Measurements from ENCODE around the gene HOXD4.

HOXD4 gene

DNA sequence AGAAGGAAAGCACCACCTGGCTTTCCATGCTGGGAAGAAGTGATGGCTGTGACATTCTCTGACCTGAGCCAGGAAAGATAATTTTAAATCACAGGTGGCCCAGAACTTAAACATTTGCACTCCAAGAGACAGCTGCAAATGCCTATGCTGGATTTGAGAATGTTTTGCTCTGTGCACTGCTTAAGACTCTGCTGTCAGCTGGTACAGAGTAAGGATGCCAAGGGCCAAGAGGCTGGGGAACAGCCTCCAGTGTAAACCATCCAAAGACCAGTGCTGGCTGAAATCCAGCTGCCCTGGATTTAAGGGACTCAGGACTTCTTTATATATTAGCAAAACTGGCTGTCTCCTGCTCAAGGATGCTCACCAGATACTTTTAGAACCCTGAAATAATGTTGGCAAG lies 18.0 kb upstream of the HOXD4 start:
- DNase-seq (ENCODE audit: low read depth), result no peak
- TF ChIP-seq, protein P1, sequence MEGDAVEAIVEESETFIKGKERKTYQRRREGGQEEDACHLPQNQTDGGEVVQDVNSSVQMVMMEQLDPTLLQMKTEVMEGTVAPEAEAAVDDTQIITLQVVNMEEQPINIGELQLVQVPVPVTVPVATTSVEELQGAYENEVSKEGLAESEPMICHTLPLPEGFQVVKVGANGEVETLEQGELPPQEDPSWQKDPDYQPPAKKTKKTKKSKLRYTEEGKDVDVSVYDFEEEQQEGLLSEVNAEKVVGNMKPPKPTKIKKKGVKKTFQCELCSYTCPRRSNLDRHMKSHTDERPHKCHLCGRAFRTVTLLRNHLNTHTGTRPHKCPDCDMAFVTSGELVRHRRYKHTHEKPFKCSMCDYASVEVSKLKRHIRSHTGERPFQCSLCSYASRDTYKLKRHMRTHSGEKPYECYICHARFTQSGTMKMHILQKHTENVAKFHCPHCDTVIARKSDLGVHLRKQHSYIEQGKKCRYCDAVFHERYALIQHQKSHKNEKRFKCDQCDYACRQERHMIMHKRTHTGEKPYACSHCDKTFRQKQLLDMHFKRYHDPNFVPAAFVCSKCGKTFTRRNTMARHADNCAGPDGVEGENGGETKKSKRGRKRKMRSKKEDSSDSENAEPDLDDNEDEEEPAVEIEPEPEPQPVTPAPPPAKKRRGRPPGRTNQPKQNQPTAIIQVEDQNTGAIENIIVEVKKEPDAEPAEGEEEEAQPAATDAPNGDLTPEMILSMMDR (IDR thresholded peaks at IDR 0.05; ENCODE audit: insufficient read depth, low read depth, low read length, missing control alignments), result no peak
- H3K4me3 ChIP-seq (ENCODE audit: low read depth, low read length), result no peak overlapping the region

DNA sequence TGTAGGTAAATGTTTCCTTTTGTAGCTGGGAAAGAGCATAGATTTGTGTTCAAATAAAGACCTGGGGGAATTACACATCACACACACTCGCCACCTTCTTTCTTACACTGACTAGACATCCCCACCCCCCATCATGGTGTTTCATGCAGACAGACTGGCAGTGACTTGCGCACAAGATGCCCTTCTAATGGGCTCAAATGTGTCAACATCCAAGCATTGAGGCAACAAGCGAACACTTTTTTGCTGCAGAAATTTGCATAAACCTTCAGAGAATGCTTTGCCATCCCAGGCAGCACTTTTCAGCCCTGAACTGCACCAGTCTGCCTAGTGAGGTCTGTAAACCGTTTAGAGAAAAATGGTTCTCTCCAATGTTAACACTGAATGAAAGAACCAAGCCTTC lies 17.3 kb upstream of the HOXD4 start:
- H3K4me3 ChIP-seq (ENCODE audit: low read depth, low read length), result no peak overlapping the region
- DNase-seq (ENCODE audit: low read depth), result no peak
- TF ChIP-seq, protein P1 (IDR thresholded peaks at IDR 0.05; ENCODE audit: insufficient read depth, low read depth, low read length, missing control alignments), result no peak

DNA sequence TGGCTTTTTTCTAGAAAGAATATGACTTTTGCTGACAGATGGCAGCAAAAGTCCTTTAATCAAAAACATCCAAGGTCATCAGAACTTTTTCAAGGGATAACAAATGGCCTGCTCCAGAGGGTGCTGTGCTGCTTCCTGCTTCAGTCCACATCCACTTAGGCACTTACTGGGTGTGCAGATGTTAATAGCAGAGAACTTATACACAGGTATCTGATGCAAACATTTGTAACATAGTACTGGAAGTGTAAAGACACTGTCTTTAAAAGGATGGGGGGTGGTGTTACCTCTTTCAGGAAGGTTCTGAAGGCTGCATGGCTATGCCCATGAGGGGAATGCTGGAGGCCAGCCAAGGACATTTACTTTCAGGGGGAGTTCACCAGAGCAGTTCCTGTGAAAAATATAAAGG lies 16.3 kb upstream of the HOXD4 start:
- DNase-seq (ENCODE audit: low read depth), result no peak
- H3K4me3 ChIP-seq (ENCODE audit: low read depth, low read length), result no peak overlapping the region
- TF ChIP-seq, protein P1 (IDR thresholded peaks at IDR 0.05; ENCODE audit: insufficient read depth, low read depth, low read length, missing control alignments), result no peak

DNA sequence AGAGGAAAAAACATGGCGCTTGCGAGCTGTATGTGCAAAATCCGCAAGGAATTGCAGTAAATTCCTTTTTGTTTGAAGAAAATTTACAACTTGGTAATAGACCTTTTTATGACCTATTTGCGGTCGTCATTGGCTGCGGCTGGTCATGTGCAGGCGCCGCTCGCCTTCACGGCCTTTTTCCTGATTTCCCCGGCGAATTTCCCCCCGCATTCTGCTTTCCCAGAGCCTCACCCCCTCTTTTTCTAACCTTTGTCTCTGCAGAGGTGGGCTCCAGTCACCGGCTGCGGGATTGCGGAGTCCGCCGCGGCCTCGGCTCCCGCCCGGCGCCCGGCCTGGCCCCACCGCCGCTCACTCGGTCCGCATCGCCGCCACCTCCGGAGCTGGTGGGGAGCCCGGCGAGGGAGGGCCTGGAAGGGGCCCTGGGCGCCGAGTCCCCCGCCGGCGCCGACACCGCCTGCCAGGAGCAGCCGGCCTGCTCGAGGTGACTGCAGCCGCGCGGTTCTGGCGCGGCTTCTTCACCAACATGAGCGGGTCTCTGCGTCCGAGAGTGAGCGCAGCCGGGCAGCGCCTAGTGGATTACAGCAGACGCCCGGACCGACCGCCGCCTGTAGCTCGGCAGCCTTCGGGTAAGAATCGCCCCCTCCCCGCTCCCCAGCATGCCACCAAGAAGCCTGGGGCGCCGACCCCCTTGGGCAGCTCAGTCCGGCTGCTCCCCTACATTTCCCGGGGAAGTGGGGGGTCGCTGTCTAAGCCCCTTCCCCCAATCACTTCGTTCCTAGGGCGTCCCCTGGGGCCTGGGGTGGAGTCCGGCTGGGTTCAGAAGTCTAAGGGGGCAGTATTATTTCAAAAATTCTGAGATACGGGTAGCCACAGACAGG lies 14.7 kb upstream of the HOXD4 start:
- TF ChIP-seq, protein P1 (IDR thresholded peaks at IDR 0.05; ENCODE audit: insufficient read depth, low read depth, low read length, missing control alignments), result no peak

DNA sequence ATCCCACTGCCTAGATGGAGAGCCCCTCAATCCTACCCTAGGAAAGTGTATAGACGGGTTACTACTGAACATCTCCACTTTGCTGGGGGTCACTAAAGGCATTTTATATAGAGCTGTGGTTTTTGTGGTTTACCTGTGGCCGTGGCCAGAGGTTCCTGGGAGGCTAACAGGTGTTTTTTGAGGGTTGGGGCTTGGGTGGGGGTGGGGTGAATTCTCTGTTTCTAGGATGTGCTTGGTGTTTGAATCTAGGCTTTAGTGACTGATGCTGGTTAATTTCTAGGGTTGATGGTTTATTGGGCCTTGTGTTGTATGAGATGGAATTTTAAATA lies 14.1 kb upstream of the HOXD4 start:
- TF ChIP-seq, protein P1 (IDR thresholded peaks at IDR 0.05; ENCODE audit: insufficient read depth, low read depth, low read length, missing control alignments), result no peak
- DNase-seq (ENCODE audit: low read depth), result no peak
- H3K4me3 ChIP-seq (ENCODE audit: low read depth, low read length), result no peak overlapping the region

More for the DNA sequence above, 14.7 kb upstream of the HOXD4 start:
- no peak for DNase-seq (ENCODE audit: low read depth)
- no peak overlapping the region for H3K4me3 ChIP-seq (ENCODE audit: low read depth, low read length)

DNA sequence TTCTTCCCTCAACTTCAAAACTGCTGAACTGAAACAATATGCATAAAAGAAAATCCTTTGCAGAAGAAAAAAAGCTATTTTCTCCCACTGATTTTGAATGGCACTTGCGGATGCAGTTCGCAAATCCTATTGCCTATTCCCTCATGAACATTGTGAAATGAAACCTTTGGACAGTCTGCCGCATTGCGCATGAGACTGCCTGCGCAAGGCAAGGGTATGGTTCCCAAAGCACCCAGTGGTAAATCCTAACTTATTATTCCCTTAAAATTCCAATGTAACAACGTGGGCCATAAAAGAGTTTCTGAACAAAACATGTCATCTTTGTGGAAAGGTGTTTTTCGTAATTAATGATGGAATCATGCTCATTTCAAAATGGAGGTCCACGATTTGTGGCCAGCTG lies 13.4 kb upstream of the HOXD4 start:
- no peak overlapping the region for H3K4me3 ChIP-seq (ENCODE audit: low read depth, low read length)
- TF ChIP-seq, protein P1 (IDR thresholded peaks at IDR 0.05; ENCODE audit: insufficient read depth, low read depth, low read length, missing control alignments), result no peak
- DNase-seq (ENCODE audit: low read depth), result no peak

DNA sequence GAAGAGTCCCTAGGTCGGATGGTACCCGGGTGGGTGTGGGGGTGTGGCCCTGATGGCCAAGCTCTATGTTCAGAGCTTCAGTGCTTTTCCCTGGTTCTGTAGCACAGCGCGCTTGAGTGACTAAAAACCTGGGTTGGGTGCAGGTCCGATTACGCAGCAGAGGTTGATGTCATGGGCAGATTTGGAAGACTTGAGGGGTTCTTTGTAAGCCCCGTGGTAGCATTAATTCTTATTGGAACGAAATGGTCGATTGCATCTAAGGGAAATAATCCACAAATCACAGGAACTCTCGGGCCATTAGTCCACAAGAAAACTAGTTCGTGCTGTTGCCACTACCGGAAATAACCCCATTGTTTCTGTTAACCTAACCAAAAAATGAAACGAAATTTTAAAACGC lies 12.8 kb upstream of the HOXD4 start:
- H3K4me3 ChIP-seq (ENCODE audit: low read depth, low read length), result no peak overlapping the region
- TF ChIP-seq, protein P1 (IDR thresholded peaks at IDR 0.05; ENCODE audit: insufficient read depth, low read depth, low read length, missing control alignments), result no peak
- no peak for DNase-seq (ENCODE audit: low read depth)

All from GM12865 (cell line).